Smooth muscle cell (in vitro differentiated cells): Measurements from ENCODE around the gene TEX55. TPM values are rescaled to one million over a fixed set of nuclear protein-coding genes. Genes with fewer than 3 reads are reported as not detected.

Experiments used
- DNase-seq: peaks from one replicate; lab custom pipeline; 2025; ENCODE audit not compliant: unreplicated experiment; lab: John Stamatoyannopoulos, UW
- H2AFZ ChIP-seq: fragments of 200-600 bp; sonication (generic); 2 replicates; pipeline ENCODE4 v1.6.0; 2016; ENCODE audit warnings: antibody characterized with exemption, low read depth, mild to moderate bottlenecking
- H3F3A ChIP-seq: fragments of 200-600 bp; sonication (generic); 2 replicates; pipeline ENCODE4 v1.6.0; 2017; ENCODE audit warnings: antibody characterized with exemption, low read depth
- H3K27ac ChIP-seq: fragments of 200-600 bp; sonication (generic); 2 replicates; pipeline ENCODE4 v1.5.1; 2016; ENCODE audit warnings: low read depth, mild to moderate bottlenecking
- H3K27me3 ChIP-seq: fragments of 200-600 bp; sonication (generic); 2 replicates; pipeline ENCODE4 v1.6.1; 2016; ENCODE audit warnings: low read depth, mild to moderate bottlenecking
- H3K36me3 ChIP-seq: fragments of 200-600 bp; sonication (generic); 2 replicates; pipeline ENCODE4 v1.5.1; 2016; ENCODE audit warnings: low read depth
- H3K4me1 ChIP-seq: fragments of 200-600 bp; sonication (generic); 2 replicates; pipeline ENCODE4 v1.5.1; 2016; ENCODE audit warnings: low read depth
- H3K4me2 ChIP-seq: fragments of 200-600 bp; sonication (generic); 2 replicates; pipeline ENCODE4 v1.6.0; 2016; ENCODE audit warnings: mild to moderate bottlenecking
- H3K4me3 ChIP-seq: fragments of 200-600 bp; sonication (generic); 2 replicates; pipeline ENCODE4 v1.5.1; 2016; ENCODE audit warnings: mild to moderate bottlenecking
- H3K79me2 ChIP-seq: fragments of 200-600 bp; sonication (generic); 2 replicates; pipeline ENCODE4 v1.6.0; 2016; ENCODE audit warnings: low read depth, mild to moderate bottlenecking
- H3K9ac ChIP-seq: fragments of 200-600 bp; sonication (generic); 2 replicates; pipeline ENCODE4 v1.6.0; 2016; ENCODE audit warnings: low read depth
- H3K9me3 ChIP-seq: fragments of 200-600 bp; sonication (generic); replicated peaks from 2 replicates; pipeline ENCODE4 v1.5.1; 2016; ENCODE audit warnings: low read depth
- H4K20me1 ChIP-seq: fragments of 200-600 bp; sonication (generic); 2 replicates; pipeline ENCODE4 v1.6.0; 2016; ENCODE audit warnings: low read depth
- CTCF ChIP-seq: fragments of 200-600 bp; sonication (generic); IDR thresholded peaks from 2 replicates; pipeline ENCODE4 v1.5.1; 2017; ENCODE audit warnings: borderline replicate concordance, mild to moderate bottlenecking, antibody characterized with exemption; ENCODE audit not compliant: insufficient read depth, poor library complexity, severe bottlenecking
- WGBS: methylation state at CpG from one replicate; pipeline ENCODE4 v1.1.7; 2016; ENCODE audit warnings: low lambda C conversion rate; 5-methylcytosine and 5-hydroxymethylcytosine counted together
- polyA plus RNA-seq: library from polyadenylated mRNA; unstranded; fragments of >200 nt; fragmentation: Nextera tagmentation; extraction: Ambion mirVana; gene quantifications from 2 replicates; pipeline ENCODE4 v1.2.1, GENCODE V29; 2016
- total RNA-seq: library from RNA; depleted of rRNA; stranded (reverse); fragments of >200 nt; gene quantifications from 2 replicates; pipeline ENCODE4 v1.2.3, GENCODE V29; 2014

The TEX55 gene
- total and polyA plus RNA-seq, 2 experiments from 2014 or later, result not detected

DNA sequence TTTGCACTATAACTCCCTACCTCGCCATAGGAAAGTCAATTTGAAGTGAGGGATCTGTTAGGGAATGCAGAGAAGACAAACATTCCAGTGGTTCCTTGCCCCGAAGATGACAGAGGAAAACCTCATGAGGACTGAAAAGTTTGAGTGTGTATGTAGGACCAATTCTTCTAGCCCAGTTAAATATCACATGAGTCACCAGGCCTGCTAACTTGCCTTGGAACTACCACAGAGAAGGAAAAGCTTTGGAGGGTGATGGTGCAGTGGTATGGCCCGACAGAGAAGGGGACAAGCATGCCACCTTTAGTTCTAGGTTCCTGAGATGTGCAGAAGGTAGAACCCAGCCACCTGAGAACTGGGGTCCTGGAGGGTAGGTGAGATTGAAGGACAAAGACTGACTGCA lies 24.9 kb downstream of the TEX55 start:
- Histone ChIP-seq H3K27me3 (peaks cover 29% of the 10 kb centered on the region), H2AFZ (no peak overlapping the region), H3F3A (no peaks in the 10 kb centered on the region), H4K20me1 (no peaks in the 10 kb centered on the region), H3K4me3 (no peak overlapping the region), H3K4me2 (no peak overlapping the region), H3K9me3 (no peaks in the 10 kb centered on the region), H3K4me1 (no peaks in the 10 kb centered on the region), H3K79me2 (no peaks in the 10 kb centered on the region), H3K27ac (no peak overlapping the region), H3K9ac (no peak overlapping the region), H3K36me3 (no peaks in the 10 kb centered on the region)
- WGBS, result 82% methylated on average over 3 of the region's 3 CpGs
- TF ChIP-seq CTCF, result no peak
- no peak for DNase-seq

GRCh38 chr3:119173325-119173724 lies 27.4 kb downstream of the TEX55 start, which contains the start of gene UPK1B:
Gene UPK1B (plus strand): TSS chr3:119173598. CDS start chr3:119186742, 13,144 bp downstream.
- WGBS, result 21% methylated on average over 13 of the region's 13 CpGs
- no peaks in the 10 kb centered on the region for H3K36me3 ChIP-seq
- H3K4me1 ChIP-seq, result no peaks in the 10 kb centered on the region
- no peak within 1 kb of the TSS for H3K9ac ChIP-seq
- H4K20me1 ChIP-seq, result no peaks in the 10 kb centered on the region
- H3K27ac ChIP-seq, result no peak within 1 kb of the TSS
- H2AFZ ChIP-seq, result peak within 1 kb of the TSS; percentile 62
- peak within 1 kb of the TSS; percentile 13 for H3K4me3 ChIP-seq
- no peaks in the 10 kb centered on the region for H3F3A ChIP-seq
- H3K4me2 ChIP-seq, result peak within 1 kb of the TSS; percentile 71
- H3K79me2 ChIP-seq, result no peaks in the 10 kb centered on the region
- TF ChIP-seq CTCF, result no peak
- peaks cover 32% of the 10 kb centered on the region for H3K27me3 ChIP-seq
- DNase-seq, result no peak
- H3K9me3 ChIP-seq, result no peaks in the 10 kb centered on the region

DNA sequence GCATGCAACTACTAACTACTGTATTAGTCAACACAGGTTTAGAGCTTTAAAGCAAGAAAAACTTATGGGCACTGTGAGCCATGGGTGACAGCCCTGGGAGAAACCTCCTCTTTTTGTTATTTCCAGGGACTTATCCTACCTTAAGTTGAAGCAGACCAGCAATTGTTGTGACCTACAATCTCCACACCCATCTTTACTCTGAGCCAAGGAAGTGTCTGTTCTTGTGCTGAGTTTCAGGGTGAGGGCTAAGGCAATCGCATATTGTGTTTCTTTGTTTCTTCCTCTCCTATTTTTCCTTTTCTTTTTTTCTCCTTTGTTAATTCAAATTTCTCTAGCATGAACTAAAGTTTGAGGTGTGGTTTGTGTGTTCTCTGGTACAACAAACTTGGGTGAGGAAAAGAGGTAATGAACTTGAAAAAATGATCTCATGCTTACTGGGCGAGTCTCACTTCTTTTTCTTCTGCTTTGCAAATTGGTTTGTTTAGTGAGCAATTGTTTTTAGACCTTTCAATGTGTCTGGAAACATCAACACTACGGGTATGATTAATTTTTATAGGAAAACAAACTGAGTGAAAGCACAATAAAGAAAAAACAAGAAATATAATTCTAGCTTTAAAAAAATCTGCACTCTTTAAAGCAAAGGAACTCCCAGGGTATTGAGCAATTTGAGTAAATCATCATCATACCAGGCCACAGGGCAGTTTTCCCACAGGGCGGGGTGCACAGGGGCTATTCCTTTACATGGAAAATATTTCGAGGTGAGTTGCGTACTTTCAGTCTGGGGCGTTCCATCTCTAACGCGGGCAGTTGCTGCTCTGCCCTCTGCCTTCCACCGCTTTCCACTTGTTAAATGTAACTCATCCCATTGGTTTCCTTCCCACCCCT lies 30.1 kb downstream of the TEX55 start:
- no peak overlapping the region for H2AFZ ChIP-seq
- H3K4me1 ChIP-seq, result no peaks in the 10 kb centered on the region
- no peaks in the 10 kb centered on the region for H4K20me1 ChIP-seq
- H3K4me3 ChIP-seq, result no peak overlapping the region
- H3K9me3 ChIP-seq, result no peaks in the 10 kb centered on the region
- no peaks in the 10 kb centered on the region for H3K36me3 ChIP-seq
- H3K79me2 ChIP-seq, result no peaks in the 10 kb centered on the region
- no peak overlapping the region for H3K9ac ChIP-seq
- H3K27me3 ChIP-seq, result peaks cover 32% of the 10 kb centered on the region
- WGBS, result 81% methylated on average over 10 of the region's 10 CpGs
- no peak for DNase-seq
- TF ChIP-seq CTCF, result no peak
- no peak overlapping the region for H3K4me2 ChIP-seq
- no peaks in the 10 kb centered on the region for H3F3A ChIP-seq
- peak overlapping the region; percentile 55 for H3K27ac ChIP-seq

- no peaks in the 10 kb centered on the region for H3F3A ChIP-seq
- H3K4me2 ChIP-seq, result no peak overlapping the region
- H3K27me3 ChIP-seq, result peaks cover 32% of the 10 kb centered on the region
- no peaks in the 10 kb centered on the region for H3K4me1 ChIP-seq
- no peak overlapping the region for H3K9ac ChIP-seq
- no peak overlapping the region for H3K4me3 ChIP-seq
- no peaks in the 10 kb centered on the region for H3K9me3 ChIP-seq
- H3K79me2 ChIP-seq, result no peaks in the 10 kb centered on the region
- H3K36me3 ChIP-seq, result no peaks in the 10 kb centered on the region
- no peak overlapping the region for H2AFZ ChIP-seq
- no peak for DNase-seq
- H3K27ac ChIP-seq, result peak overlapping the region; percentile 0
- 83% methylated on average over 4 of the region's 4 CpGs for WGBS
- H4K20me1 ChIP-seq, result no peaks in the 10 kb centered on the region
- TF ChIP-seq CTCF, result no peak
Observed at GRCh38 chr3:119176778-119177177, 30.8 kb downstream of the TEX55 start.
